Gastroesophageal sphincter (tissue), 3 donors: Measurements from ENCODE around the gene LHFPL3.

Experiments used
- POLR2A ChIP-seq, 2 donors: fragments of 450-650 bp; IDR thresholded peaks; one replicate each; pipeline ENCODE4 v1.6.1; 2017; ENCODE audit warnings: antibody characterized with exemption in 2 of 2, mild to moderate bottlenecking in 2 of 2, moderate library complexity in 1 of 2
- TF ChIP-seq, protein P1 (sequence below), 4 experiments: fragments of 200-600 bp in 2 of 4; fragments of 450-650 bp in 2 of 4; sonication (generic) in 1 of 4; IDR thresholded peaks; one replicate each; pipeline ENCODE4 v1.5.1; 2017 to 2019; ENCODE audit warnings: antibody characterized with exemption in 4 of 4, mild to moderate bottlenecking in 2 of 4, moderate library complexity in 2 of 4

DNA sequence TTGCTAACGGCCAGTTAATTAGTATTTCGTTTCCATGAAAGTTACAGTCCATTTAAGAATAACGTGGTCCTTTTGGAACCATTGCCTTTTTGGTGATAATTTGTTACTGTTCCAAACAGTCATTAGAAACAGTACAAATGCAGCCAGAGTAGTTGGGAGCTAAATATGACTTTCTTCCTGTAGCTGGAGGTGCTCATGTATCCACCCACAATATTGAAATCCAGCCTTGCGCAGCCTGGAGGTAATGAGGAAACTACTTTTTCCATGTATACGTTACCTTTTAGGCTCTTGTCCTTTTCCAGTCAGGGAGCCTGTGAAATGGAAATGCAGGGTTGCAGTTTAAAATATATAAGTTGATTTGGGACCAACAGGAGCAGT lies 43.6 kb downstream of the LHFPL3 start:
- TF ChIP-seq, protein P1, sequence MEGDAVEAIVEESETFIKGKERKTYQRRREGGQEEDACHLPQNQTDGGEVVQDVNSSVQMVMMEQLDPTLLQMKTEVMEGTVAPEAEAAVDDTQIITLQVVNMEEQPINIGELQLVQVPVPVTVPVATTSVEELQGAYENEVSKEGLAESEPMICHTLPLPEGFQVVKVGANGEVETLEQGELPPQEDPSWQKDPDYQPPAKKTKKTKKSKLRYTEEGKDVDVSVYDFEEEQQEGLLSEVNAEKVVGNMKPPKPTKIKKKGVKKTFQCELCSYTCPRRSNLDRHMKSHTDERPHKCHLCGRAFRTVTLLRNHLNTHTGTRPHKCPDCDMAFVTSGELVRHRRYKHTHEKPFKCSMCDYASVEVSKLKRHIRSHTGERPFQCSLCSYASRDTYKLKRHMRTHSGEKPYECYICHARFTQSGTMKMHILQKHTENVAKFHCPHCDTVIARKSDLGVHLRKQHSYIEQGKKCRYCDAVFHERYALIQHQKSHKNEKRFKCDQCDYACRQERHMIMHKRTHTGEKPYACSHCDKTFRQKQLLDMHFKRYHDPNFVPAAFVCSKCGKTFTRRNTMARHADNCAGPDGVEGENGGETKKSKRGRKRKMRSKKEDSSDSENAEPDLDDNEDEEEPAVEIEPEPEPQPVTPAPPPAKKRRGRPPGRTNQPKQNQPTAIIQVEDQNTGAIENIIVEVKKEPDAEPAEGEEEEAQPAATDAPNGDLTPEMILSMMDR (IDR thresholded peaks at IDR 0.05): no peak
- TF ChIP-seq POLR2A (IDR thresholded peaks at IDR 0.05): no peak
